Measurements from ENCODE around the gene CSNK2A3.

DNA sequence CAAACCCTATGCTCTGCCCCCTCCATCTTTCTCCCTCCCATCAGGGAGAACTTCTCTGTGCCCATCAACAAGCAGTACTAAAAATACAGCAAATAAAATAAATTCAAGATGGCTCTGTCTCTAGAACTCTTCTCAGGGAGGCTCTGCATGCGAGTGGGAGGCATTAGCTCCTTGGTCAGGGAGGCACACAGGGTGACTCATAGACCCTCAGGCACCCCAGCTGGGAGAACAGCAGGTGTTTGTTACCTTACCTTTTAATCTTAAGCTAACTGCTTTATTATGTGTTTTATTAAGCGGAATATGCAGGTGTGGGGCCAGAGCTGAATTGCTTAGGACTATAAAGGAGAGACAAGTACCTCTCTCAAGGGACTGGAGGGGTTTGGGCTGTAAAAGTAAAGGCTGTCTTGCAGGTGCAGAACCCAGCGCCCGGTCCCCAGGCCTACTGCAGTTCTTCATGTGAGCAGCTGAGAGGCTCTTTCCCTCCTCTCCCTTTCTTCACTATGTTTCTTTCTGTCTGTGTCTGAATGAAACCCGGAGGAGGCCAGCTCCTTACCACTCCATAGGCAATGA lies 20.8 kb downstream of the CSNK2A3 start:
- no peak for TF ChIP-seq POLR2A (IDR thresholded peaks at IDR 0.05)
- no peak for TF ChIP-seq POLR2AphosphoS5 (IDR thresholded peaks at IDR 0.05)
